Tibial nerve (tissue), 4 donors: ENCODE measurements around the gene CTAG1B.

Experiments
- EP300 ChIP-seq, 2 donors: sonication (generic); formaldehyde crosslinking; IDR thresholded peaks; one replicate each; pipeline ENCODE4 v1.6.1; 2017; ENCODE audit warnings: antibody characterized with exemption in 2 of 2, mild to moderate bottlenecking in 1 of 2
- POLR2A ChIP-seq, 2 donors: fragments of 450-650 bp; IDR thresholded peaks; one replicate each; pipeline ENCODE4 v1.6.1; 2017; ENCODE audit warnings: antibody characterized with exemption in 2 of 2, mild to moderate bottlenecking in 2 of 2, moderate library complexity in 2 of 2
- TF ChIP-seq, protein P1 (sequence below), 5 experiments: fragments of 200-600 bp in 3 of 5; fragments of 450-650 bp in 2 of 5; sonication (generic) in 3 of 5; IDR thresholded peaks; one replicate each; pipeline ENCODE4 v1.5.1; 2016 to 2019; ENCODE audit warnings: antibody characterized with exemption in 5 of 5, mild to moderate bottlenecking in 3 of 5, moderate library complexity in 2 of 5

- TF ChIP-seq, protein P1, sequence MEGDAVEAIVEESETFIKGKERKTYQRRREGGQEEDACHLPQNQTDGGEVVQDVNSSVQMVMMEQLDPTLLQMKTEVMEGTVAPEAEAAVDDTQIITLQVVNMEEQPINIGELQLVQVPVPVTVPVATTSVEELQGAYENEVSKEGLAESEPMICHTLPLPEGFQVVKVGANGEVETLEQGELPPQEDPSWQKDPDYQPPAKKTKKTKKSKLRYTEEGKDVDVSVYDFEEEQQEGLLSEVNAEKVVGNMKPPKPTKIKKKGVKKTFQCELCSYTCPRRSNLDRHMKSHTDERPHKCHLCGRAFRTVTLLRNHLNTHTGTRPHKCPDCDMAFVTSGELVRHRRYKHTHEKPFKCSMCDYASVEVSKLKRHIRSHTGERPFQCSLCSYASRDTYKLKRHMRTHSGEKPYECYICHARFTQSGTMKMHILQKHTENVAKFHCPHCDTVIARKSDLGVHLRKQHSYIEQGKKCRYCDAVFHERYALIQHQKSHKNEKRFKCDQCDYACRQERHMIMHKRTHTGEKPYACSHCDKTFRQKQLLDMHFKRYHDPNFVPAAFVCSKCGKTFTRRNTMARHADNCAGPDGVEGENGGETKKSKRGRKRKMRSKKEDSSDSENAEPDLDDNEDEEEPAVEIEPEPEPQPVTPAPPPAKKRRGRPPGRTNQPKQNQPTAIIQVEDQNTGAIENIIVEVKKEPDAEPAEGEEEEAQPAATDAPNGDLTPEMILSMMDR (IDR thresholded peaks at IDR 0.05), result no peak
- TF ChIP-seq POLR2A (IDR thresholded peaks at IDR 0.05) (no peak), EP300 (IDR thresholded peaks at IDR 0.05) (no peak)
Measured at GRCh38 chrX:154649503-154650220, 30.6 kb upstream of the CTAG1B start.
